GM23248 (cell line): ENCODE measurements around the gene ACOT13. TPM values are rescaled to one million over a fixed set of nuclear protein-coding genes. Genes with fewer than 3 reads are reported as not detected.

Experiments used
- DNase-seq: peaks from one replicate; pipeline ENCODE4 v3.0.0-alpha.2; 2015
- H2AFZ ChIP-seq: fragments of 200-600 bp; sonication (generic); 2 replicates; pipeline ENCODE4 v1.6.1; 2016; ENCODE audit warnings: antibody characterized with exemption
- H3F3A ChIP-seq: fragments of 200-600 bp; sonication (generic); 2 replicates; pipeline ENCODE4 v1.6.1; 2016; ENCODE audit warnings: mild to moderate bottlenecking, antibody characterized with exemption, mixed run types; ENCODE audit not compliant: insufficient read depth
- H3K27ac ChIP-seq: fragments of 200-600 bp; sonication (generic); 2 replicates; pipeline ENCODE4 v1.5.1; 2016; ENCODE audit warnings: mild to moderate bottlenecking
- H3K27me3 ChIP-seq: fragments of 200-600 bp; sonication (generic); replicated peaks from 2 replicates; pipeline ENCODE4 v1.6.1; 2016; ENCODE audit warnings: mild to moderate bottlenecking; ENCODE audit not compliant: insufficient read depth
- H3K36me3 ChIP-seq: fragments of 200-600 bp; sonication (generic); 2 replicates; pipeline ENCODE4 v1.6.1; 2016; ENCODE audit warnings: low read depth, mild to moderate bottlenecking
- H3K4me1 ChIP-seq: fragments of 200-600 bp; sonication (generic); 2 replicates; pipeline ENCODE4 v1.6.1; 2016; ENCODE audit warnings: mild to moderate bottlenecking; ENCODE audit not compliant: insufficient read depth
- H3K4me2 ChIP-seq: fragments of 200-600 bp; sonication (generic); one replicate; pipeline ENCODE4 v1.6.1; 2016; ENCODE audit warnings: mild to moderate bottlenecking; ENCODE audit not compliant: unreplicated experiment
- H3K4me3 ChIP-seq: fragments of 200-600 bp; sonication (generic); 2 replicates; pipeline ENCODE4 v1.5.1; 2016; ENCODE audit warnings: mild to moderate bottlenecking
- H3K79me2 ChIP-seq: fragments of 200-600 bp; sonication (generic); 2 replicates; pipeline ENCODE4 v1.6.1; 2016; ENCODE audit warnings: mild to moderate bottlenecking; ENCODE audit not compliant: insufficient read depth
- H3K9ac ChIP-seq: fragments of 200-600 bp; sonication (generic); 2 replicates; pipeline ENCODE4 v1.6.1; 2016; ENCODE audit warnings: mild to moderate bottlenecking
- H3K9me2 ChIP-seq: fragments of 200-600 bp; sonication (generic); 2 replicates; pipeline ENCODE4 v1.6.1; 2016; ENCODE audit warnings: mixed run types, mild to moderate bottlenecking, moderate library complexity; ENCODE audit not compliant: insufficient read depth
- H3K9me3 ChIP-seq: fragments of 200-600 bp; sonication (generic); one replicate; pipeline ENCODE4 v1.6.1; 2017; ENCODE audit warnings: low read depth
- H4K20me1 ChIP-seq: fragments of 200-600 bp; sonication (generic); 2 replicates; pipeline ENCODE4 v1.6.0; 2016; ENCODE audit not compliant: insufficient read depth
- EZH2 ChIP-seq: fragments of 200-600 bp; sonication (generic); IDR thresholded peaks from 2 replicates; pipeline ENCODE4 v1.6.1; 2018; ENCODE audit warnings: antibody characterized with exemption, mild to moderate bottlenecking; ENCODE audit not compliant: insufficient read depth, poor library complexity, severe bottlenecking
- EZH2phosphoT487 ChIP-seq: fragments of 200-600 bp; sonication (generic); IDR thresholded peaks from 2 replicates; pipeline ENCODE4 v1.6.1; 2018; ENCODE audit warnings: antibody characterized with exemption, moderate library complexity, mild to moderate bottlenecking, low read depth; ENCODE audit not compliant: insufficient read depth
- WGBS, 2 experiments: methylation state at CpG; one replicate each; pipeline ENCODE4 v1.1.6; 2015 to 2017; ENCODE audit warnings: low lambda C conversion rate in 2 of 2, low coverage in 1 of 2; ENCODE audit errors: missing lambda C conversion rate in 2 of 2; 5-methylcytosine and 5-hydroxymethylcytosine counted together
- in situ Hi-C: fragments of 300-500 bp; cut with MboI; formaldehyde crosslinking; loops from 2 replicates; pipeline ENCODE4 v1.15.0; 2020
- polyA plus RNA-seq: library from polyadenylated mRNA; unstranded; fragments of >200 nt; fragmentation: Nextera tagmentation; extraction: Ambion mirVana; gene quantifications from 2 replicates; pipeline ENCODE4 v1.2.1, GENCODE V29; 2016
- total RNA-seq: library from RNA; depleted of rRNA; stranded (reverse); fragments of >200 nt; shearing (Covaris generic); gene quantifications from 2 replicates; pipeline ENCODE4 v1.2.3, GENCODE V29; 2014

ACOT13 gene
- total and polyA plus RNA-seq, 2 experiments from 2014 or later, result 3.4 to 26.2 TPM

DNA sequence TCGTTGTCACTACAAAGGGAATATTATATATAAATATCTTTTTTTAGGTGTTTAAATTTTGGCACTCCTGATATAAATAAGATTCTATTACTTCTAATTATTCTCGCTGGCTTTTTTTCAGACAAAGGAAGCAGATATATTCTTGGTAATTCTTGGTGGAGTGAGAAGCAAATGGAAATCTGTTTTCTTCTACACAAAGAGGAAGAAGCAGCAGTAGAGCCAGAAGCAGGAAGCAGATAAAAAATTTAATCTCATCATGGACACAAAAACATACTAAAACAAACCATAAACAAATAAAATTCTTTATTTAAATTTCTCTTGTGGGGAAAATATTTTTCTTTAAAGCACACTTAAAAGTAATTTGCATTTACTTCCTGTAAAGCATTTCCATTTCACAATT lies 17.2 kb upstream of the ACOT13 start:
- Histone ChIP-seq H3K9ac (no peak overlapping the region), H3K36me3 (peaks cover 39% of the 10 kb centered on the region), H3K79me2 (no peaks in the 10 kb centered on the region), H3K27me3 (no peaks in the 10 kb centered on the region; the same call in 1 of the 2 replicates), H3F3A (no peaks in the 10 kb centered on the region), H3K27ac (no peak overlapping the region), H3K4me3 (no peak overlapping the region), H4K20me1 (no peaks in the 10 kb centered on the region), H3K9me3 (no peaks in the 10 kb centered on the region), H2AFZ (no peak overlapping the region), H3K4me1 (no peaks in the 10 kb centered on the region), H3K4me2 (no peak overlapping the region), H3K9me2 (no peaks in the 10 kb centered on the region)
- WGBS, 2 experiments, result 96 to 97% methylated on average over 2 of the region's 2 CpGs
- DNase-seq, result no peak
- in situ Hi-C loops, result no loop called here
- TF ChIP-seq EZH2 (no peak), EZH2phosphoT487 (no peak)

DNA sequence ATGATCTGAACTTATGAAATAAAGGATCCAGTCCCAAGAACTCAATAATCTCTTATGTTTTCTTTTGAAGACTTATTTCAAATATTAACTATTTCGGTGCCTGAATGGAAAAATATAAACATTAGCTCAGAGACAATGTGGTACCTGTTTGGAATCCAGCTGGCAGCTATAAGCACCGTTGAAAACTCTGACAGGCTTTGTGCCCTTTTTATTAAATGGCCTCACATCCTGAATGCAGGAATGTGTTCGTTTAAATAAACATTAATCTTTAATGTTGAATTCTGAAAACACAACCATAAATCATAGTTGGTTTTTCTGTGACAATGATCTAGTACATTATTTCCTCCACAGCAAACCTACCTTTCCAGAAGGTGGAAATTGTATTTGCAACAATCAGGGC lies 16.5 kb upstream of the ACOT13 start:
- peaks cover 39% of the 10 kb centered on the region for H3K36me3 ChIP-seq
- H3K27ac ChIP-seq, result no peak overlapping the region
- H3K9me3 ChIP-seq, result no peaks in the 10 kb centered on the region
- no peaks in the 10 kb centered on the region for H3F3A ChIP-seq
- H3K4me2 ChIP-seq, result no peak overlapping the region
- no peaks in the 10 kb centered on the region for H3K9me2 ChIP-seq
- in situ Hi-C loops, result no loop called here
- H4K20me1 ChIP-seq, result no peaks in the 10 kb centered on the region
- H3K4me3 ChIP-seq, result no peak overlapping the region
- no peak for TF ChIP-seq EZH2phosphoT487
- no peak for TF ChIP-seq EZH2
- no peak for DNase-seq
- peaks cover 6% of the 10 kb centered on the region for H3K79me2 ChIP-seq
- no peaks in the 10 kb centered on the region for H3K4me1 ChIP-seq
- 71 to 73% methylated on average over 3 of the region's 3 CpGs for WGBS, 2 experiments
- H2AFZ ChIP-seq, result no peak overlapping the region
- H3K9ac ChIP-seq, result no peak overlapping the region
- H3K27me3 ChIP-seq, result no peaks in the 10 kb centered on the region

DNA sequence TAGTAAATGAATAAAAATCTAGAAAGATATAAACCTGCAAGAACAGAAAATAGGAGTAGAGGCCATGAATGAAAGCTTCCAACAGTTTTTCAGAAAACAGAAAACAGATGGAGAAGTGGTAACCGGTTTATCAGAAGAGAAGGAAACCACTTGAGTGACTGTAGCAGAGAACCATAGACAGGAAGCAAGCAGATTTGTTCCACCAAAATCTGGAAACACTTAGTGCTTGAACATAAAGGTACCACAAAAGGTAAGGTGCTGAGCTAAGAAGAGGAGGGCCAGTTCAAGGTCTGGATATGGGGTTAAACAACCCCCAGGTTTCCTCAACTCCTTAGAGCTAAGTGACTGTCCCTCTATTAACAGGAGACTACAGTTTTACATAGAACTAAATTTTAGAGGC lies 11.7 kb upstream of the ACOT13 start:
- no peak overlapping the region for H3K27ac ChIP-seq
- H3K4me2 ChIP-seq, result no peak overlapping the region
- peaks cover 47% of the 10 kb centered on the region for H3K79me2 ChIP-seq
- peaks cover 10% of the 10 kb centered on the region for H3K4me1 ChIP-seq
- H3K9me3 ChIP-seq, result no peaks in the 10 kb centered on the region
- H3K27me3 ChIP-seq, result no peaks in the 10 kb centered on the region
- H3F3A ChIP-seq, result peaks cover 17% of the 10 kb centered on the region; the same call in 1 of the 2 replicates
- no peaks in the 10 kb centered on the region for H4K20me1 ChIP-seq
- no peaks in the 10 kb centered on the region for H3K9me2 ChIP-seq
- in situ Hi-C loops, result no loop called here
- DNase-seq, result no peak
- H3K36me3 ChIP-seq, result peaks cover 43% of the 10 kb centered on the region
- 21% methylated on average over 1 of the region's 1 CpG for WGBS, 2 experiments
- no peak overlapping the region for H3K4me3 ChIP-seq
- no peak overlapping the region for H3K9ac ChIP-seq
- no peak overlapping the region for H2AFZ ChIP-seq
- no peak for TF ChIP-seq EZH2
- no peak for TF ChIP-seq EZH2phosphoT487

DNA sequence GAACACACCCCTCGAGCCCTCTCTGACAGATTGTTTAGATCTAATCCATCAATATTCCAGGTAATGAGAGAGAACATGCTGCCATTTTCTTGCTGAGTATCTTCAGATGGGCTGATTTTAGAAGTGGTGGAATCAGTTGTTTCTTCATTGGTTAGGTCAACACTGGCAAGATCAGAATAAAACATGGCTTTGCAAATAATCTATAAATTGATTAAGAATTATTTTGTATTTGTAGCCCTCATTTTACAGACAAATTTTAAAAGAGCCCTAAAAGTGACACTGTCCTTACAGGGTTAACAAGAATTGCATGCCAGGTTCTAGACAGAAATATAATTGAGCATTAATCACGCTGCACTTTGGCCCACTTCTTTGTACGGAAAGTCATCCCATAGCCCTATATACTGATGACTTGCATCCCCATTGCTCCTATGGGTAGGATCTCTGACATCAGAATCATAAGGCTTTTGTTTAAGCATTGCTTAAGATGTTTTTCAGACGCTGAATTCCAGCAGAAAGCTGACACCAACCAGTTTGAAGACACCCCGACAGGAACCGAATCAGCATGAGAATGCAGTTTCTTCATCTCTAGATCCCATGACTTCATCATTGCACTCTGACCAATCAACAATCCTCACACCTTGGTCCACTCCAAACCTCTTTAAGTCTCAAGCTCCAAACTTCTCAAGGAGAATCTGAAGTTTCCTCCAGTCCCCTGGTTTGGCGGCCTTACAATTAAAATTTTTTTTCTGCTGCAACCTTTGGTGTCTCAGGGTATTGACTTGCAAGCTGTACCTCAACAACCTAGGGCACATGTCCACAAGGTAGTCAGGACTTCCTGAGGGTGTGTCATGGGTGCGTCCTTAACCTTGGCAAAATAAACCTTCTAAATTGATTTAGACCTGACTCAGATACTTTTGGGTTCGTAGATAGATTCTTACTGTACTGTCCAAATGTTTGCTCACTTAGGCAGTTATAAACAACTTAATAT lies 8.0 kb upstream of the ACOT13 start:
- peak overlapping the region; percentile 68 for H3K9ac ChIP-seq
- H3K27me3 ChIP-seq, result no peaks in the 10 kb centered on the region
- H3K4me3 ChIP-seq, result no peak overlapping the region
- H3K4me1 ChIP-seq, result peaks cover 10% of the 10 kb centered on the region
- in situ Hi-C loops, result no loop called here
- no peaks in the 10 kb centered on the region for H3K9me2 ChIP-seq
- H3K9me3 ChIP-seq, result no peaks in the 10 kb centered on the region
- H3K79me2 ChIP-seq, result peaks cover 78% of the 10 kb centered on the region
- peak overlapping the region; percentile 56 for H2AFZ ChIP-seq
- H3K27ac ChIP-seq, result peak overlapping the region; percentile 93
- TF ChIP-seq EZH2phosphoT487 (no peak), EZH2 (no peak)
- H4K20me1 ChIP-seq, result no peaks in the 10 kb centered on the region
- peaks cover 17% of the 10 kb centered on the region; the same call in 1 of the 2 replicates for H3F3A ChIP-seq
- peak overlapping the region; percentile 32 for H3K4me2 ChIP-seq
- H3K36me3 ChIP-seq, result peaks cover 13% of the 10 kb centered on the region; the same call in 1 of the 2 replicates
- DNase-seq, result peak; percentile 91
- 32% methylated on average over 9 of the region's 9 CpGs for WGBS, 2 experiments
